ENCODE results near the gene TUBGCP6. TPM values are rescaled to one million over a fixed set of nuclear protein-coding genes. Genes with fewer than 3 reads are reported as not detected.

The TUBGCP6 gene
- total and polyA plus RNA-seq, 2 experiments from 2014 or later = 32.6 to 46.1 TPM

DNA sequence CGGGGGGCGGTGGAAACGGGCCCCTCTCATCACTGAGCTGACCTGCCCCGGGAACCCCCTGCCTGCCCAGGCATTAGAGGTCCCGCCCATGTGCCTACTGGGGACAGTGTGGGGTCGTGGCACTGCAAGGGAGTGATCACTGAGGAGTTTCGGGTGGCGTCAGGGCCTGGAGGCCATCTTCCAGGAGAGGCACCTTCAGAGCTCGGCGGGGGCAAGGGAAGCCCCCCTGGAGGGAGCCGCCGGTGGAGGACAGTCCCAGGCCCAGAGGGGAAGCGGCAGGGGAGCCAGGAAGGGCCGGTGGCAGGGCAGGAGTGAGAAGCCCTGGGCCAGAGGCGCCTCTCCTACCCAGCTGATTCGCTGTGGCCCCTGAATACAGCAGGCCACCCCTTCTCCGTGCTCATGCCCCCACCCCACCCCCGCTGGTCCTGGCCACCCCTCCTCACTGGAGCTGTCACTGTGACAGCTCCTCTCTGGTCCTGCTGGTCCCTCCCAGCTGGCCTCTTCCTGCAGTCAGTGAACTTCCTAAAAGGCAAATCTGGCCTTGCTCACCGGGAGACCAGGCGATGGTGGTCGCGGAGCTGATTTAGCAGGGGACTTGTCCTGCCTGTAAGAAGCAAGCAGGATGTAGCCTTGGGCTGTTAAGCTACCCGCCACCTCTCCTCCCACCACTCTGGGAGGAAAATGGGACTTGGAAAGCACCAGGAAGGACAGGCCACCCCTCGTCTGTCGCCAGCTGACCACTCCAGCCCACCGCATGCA, 27.4 kb upstream of the TUBGCP6 start:
- Histone ChIP-seq H3K27ac (no peak overlapping the region), H3K9me3 (ENCODE audit: low read depth) (no peaks in the 10 kb centered on the region), H3K27me3 (peaks cover 55% of the 10 kb centered on the region), H3K4me1 (ENCODE audit: low read depth) (peaks cover 9% of the 10 kb centered on the region), H3K36me3 (peaks cover under 1% of the 10 kb centered on the region), H3K4me3 (peak overlapping the region; percentile 20)
- DNase-seq (ENCODE audit: low read depth in 1 of 2, low spot score in 1 of 2) = no peak
- no peak for TF ChIP-seq CTCF (IDR thresholded peaks at IDR 0.05; ENCODE audit: low read depth, low read length)

DNA sequence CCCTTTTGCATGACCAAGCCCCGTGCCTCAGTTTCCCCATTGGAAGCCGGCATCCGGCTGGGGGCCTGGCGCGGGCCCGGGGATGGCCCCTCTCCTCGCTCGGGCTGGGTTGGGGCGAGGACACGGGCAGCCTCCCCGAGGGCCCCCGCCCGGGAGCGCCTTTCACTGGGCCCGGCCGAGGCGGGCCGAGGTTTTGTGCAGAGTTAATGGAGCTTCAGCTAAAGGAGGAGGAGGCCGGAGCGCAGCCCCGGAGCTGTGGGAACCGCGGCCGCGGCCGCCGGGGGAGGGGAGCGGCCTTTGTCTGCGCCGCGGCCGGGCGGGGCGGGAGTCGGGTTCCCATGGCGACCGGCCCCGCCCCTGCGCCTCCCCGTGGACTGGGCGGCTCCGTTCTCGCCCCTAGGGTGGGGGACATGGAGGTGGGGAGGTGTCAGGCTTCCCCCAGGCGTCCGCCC, 26.7 kb upstream of the TUBGCP6 start:
- peaks cover 62% of the 10 kb centered on the region for H3K27me3 ChIP-seq

GRCh38 chr22:50270666-50271394, 26.0 kb upstream of the TUBGCP6 start:
- H3K4me1 ChIP-seq (ENCODE audit: low read depth) = peaks cover 9% of the 10 kb centered on the region

More for the DNA sequence above, 26.7 kb upstream of the TUBGCP6 start:
- TF ChIP-seq CTCF (IDR thresholded peaks at IDR 0.05; ENCODE audit: low read depth, low read length) = no peak
- Histone ChIP-seq H3K4me1 (ENCODE audit: low read depth) (peaks cover 9% of the 10 kb centered on the region), H3K36me3 (no peaks in the 10 kb centered on the region), H3K4me3 (peak overlapping the region; percentile 20), H3K9me3 (ENCODE audit: low read depth) (no peaks in the 10 kb centered on the region), H3K27ac (no peak overlapping the region)
- DNase-seq (ENCODE audit: low read depth in 1 of 2, low spot score in 1 of 2) = peak; percentile 64 to 78

GRCh38 chr22:50269970-50270665, 25.3 kb upstream of the TUBGCP6 start, which contains the start of gene MAPK11:
TSS of gene MAPK11 (minus strand) at chr22:50270380. CDS start at chr22:50270292, 88 bp downstream.
- Histone ChIP-seq H3K4me3 (peak within 1 kb of the TSS; percentile 20), H3K4me1 (ENCODE audit: low read depth) (peaks cover 9% of the 10 kb centered on the region), H3K27ac (no peak within 1 kb of the TSS), H3K27me3 (peaks cover 75% of the 10 kb centered on the region), H3K36me3 (no peaks in the 10 kb centered on the region), H3K9me3 (ENCODE audit: low read depth) (no peaks in the 10 kb centered on the region)
- TF ChIP-seq CTCF (IDR thresholded peaks at IDR 0.05; ENCODE audit: low read depth, low read length) = no peak
- DNase-seq (ENCODE audit: low read depth in 1 of 2, low spot score in 1 of 2) = peak; percentile 36 to 63

More at GRCh38 chr22:50270666-50271394, 26.0 kb upstream of the TUBGCP6 start:
- Histone ChIP-seq H3K36me3 (no peaks in the 10 kb centered on the region), H3K9me3 (ENCODE audit: low read depth) (no peaks in the 10 kb centered on the region), H3K27me3 (peaks cover 69% of the 10 kb centered on the region), H3K27ac (no peak overlapping the region), H3K4me3 (peak overlapping the region; percentile 20)
- peak; percentile 79 to 92 for DNase-seq (ENCODE audit: low read depth in 1 of 2, low spot score in 1 of 2)
- no peak for TF ChIP-seq CTCF (IDR thresholded peaks at IDR 0.05; ENCODE audit: low read depth, low read length)

GRCh38 chr22:50269573-50269969, 24.7 kb upstream of the TUBGCP6 start:
- Histone ChIP-seq H3K27me3 (peaks cover 79% of the 10 kb centered on the region), H3K9me3 (ENCODE audit: low read depth) (no peaks in the 10 kb centered on the region), H3K4me1 (ENCODE audit: low read depth) (peaks cover 9% of the 10 kb centered on the region), H3K27ac (no peak overlapping the region), H3K4me3 (no peak overlapping the region), H3K36me3 (no peaks in the 10 kb centered on the region)
- no peak for DNase-seq (ENCODE audit: low read depth in 1 of 2, low spot score in 1 of 2)
- no peak for TF ChIP-seq CTCF (IDR thresholded peaks at IDR 0.05; ENCODE audit: low read depth, low read length)

Data from cardiac muscle cell (in vitro differentiated cells and primary cell).